Left kidney (tissue), 2 donors: Measurements from ENCODE around the gene GGT5. TPM values are rescaled to one million over a fixed set of nuclear protein-coding genes. Genes with fewer than 3 reads are reported as not detected.
"Not testable (repeated sequence)": the region's sequence is repeated elsewhere in the genome, so short reads cannot be mapped to it uniquely, and the experiment has no call there.

Experiments used
- DNase-seq: peaks from one replicate; pipeline ENCODE4 v3.0.0-alpha.2; 2013
- polyA plus RNA-seq: library from polyadenylated mRNA; unstranded; fragments of 120-200 nt; gene quantifications from one replicate; pipeline ENCODE4 v1.2.1, GENCODE V29; 2013; ENCODE audit not compliant: insufficient read length

The GGT5 gene
- polyA plus RNA-seq, 1 donor: 18.3 TPM

DNA sequence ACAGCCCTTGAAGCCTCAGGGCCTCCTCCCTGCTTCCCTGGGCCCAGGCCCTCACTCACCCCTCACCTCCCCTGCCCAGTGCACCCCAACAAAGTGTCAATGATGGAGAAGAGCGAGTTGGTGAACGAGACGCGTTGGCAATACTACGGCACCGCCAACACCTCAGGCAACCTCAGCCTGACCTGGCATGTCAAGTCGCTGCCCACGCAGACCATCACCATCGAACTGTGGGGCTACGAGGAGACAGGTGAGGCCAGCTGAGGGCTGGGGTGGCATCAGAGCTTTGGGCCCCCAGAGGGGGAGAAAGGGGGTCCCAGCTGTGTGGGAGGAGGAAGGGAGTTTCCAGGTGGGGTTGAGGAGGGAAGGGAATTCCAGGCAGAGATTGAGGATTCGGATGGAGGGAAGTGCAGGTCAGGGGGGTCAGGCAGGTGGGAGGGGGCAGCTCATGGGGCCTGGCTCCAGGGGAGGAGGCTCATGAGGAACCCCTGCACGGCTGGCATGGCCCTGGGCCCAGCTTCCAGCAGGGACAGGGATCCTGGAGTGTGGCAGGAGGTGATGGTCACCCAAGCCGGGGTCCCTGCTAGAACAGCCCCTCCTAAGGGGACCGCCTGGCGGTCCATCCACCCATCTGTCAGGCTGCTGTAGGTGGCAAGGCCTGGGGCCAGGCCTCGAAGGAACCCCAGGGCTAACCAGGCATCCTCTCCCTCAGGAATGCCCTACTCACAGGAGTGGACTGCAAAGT lies 60.7 kb downstream of the GGT5 start:
- DNase-seq: no peak

- DNase-seq: no peak
Measured at GRCh38 chr22:24183321-24184031, 61.4 kb downstream of the GGT5 start.

- DNase-seq: not testable (repeated sequence)
Measured at GRCh38 chr22:24182900-24183246, 62.0 kb downstream of the GGT5 start.

DNA sequence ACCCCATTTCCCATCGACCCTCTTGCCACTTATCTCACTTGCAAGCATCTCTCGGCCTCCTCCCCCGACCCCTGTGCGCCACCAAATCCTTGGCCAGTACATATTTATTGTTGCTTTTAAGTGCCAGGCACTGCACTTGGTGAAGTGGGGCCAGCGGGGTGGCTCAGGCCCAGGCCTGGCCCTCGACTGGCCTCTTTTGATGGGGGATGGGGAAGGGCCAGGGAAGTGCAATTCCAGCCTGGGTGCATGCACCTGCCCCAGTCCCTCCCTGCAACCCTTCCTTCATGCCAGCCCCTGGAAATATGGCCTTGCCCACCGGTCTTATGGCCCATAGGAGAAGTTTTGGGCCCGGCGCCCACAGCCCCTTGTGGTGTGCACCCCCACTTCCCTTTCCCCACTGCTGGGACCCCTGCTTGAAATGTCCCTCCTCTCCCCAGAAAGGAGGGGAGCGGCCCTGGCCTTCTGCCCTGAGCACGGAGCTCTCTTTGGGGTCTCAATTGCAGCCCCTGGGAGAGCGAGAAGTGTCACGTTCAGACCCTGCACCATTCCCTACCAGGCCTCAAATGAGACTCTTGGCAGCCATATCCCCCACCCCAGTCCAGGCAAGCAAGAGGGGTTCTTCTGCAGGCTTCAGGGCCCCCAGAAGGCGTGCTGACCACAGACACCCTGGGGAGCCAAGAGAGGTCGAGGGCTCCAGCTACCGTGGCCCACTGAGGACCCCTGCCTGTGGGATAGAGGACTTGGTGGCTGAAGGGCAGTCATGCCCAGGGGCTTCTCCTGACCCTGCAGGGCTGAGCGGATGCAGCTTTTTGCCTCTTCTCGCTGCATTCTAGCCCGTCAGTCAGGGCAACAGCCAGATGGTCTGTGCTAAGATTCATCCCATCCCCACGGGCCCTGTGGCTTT lies 62.6 kb downstream of the GGT5 start:
- no peak for DNase-seq

DNA sequence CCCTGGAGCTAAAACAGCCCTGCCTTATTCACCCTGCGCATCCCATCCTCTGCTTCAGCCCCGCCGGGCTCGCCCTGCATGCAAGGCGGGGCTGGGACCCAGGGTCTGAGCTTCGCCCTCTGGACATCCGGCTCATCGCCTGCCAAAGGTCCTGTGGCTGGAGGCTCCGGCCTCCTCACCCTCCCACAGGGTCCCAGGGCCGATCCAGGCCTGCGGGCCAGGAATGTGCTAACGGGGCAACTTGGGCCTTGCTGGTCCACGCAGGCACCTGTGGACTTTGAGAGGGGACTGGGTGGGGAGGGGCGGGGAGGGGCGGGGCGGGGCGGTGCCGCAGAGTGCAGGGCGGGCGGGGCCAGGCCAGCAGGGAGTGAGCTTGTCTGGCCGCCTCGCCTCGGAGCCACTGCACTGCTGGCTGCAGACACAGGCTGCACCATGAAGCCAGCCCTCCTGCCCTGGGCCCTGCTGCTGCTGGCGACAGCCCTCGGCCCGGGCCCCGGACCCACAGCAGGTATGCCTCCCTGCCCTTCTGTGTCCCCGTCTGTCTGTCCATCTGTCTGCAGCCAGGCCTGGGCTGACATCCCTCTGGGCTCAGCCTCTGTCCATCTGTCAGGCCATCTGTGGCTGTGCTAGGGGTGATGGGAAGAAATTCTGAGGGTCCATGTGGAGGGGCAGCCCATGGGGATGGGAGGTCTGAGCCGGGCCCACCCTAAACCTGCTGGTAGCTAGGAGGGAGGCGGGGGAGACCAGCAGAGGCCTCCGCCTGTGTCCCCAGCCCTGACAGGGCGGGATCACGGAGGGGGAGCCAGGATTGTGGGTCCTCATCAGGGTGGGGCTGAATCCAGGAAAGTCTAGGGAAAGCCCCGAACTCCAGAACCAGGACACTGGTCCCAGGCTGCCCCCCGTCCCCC lies 63.5 kb downstream of the GGT5 start, which contains the start of gene SUSD2:
SUSD2 (plus strand) TSS at position 400 of the 908 bp plus-strand sequence; CDS start at position 433, 33 bp downstream.
- no peak for DNase-seq

DNA sequence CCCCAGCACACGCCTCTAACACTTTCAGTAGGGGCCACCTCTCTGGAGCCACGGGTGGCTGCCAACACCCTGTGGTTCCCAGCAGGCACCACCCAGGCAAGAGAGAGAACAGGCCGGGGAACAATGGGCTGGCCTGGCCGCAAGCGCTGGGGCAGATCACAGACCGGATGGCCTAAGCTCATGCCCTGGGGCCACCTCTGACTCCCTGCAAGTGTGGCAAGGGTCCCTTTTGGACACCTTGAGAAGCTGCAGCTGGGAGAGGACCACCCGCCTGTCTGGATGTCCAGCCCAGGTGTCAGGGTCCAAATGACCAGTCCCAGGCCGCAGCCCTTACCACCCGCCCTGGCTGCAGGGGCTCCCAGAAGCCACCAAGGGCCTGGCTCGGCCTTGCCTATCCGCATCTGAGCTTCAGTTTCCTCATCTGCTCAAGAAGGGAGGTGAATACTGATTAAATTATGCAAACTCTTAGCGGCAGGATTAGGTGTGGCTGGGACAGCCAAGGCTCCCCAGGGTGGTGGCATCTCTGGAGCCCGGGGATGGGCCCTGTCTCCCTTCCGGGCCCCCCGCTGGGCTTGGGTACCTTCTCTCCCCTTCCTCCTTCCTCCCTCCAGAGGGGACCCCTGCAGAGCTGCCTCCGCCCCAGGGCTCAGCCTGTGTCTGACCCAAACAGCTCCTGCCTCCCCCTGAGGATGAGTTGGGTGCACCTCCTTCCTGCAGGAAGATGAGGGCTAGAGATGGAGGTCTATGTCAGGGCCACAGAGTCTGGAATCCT lies 64.4 kb downstream of the GGT5 start:
- no peak for DNase-seq

GRCh38 chr22:24179478-24180210 lies 65.2 kb downstream of the GGT5 start:
- DNase-seq: no peak

- no peak for DNase-seq
Measured at GRCh38 chr22:24178502-24179440, 66.1 kb downstream of the GGT5 start.

DNA sequence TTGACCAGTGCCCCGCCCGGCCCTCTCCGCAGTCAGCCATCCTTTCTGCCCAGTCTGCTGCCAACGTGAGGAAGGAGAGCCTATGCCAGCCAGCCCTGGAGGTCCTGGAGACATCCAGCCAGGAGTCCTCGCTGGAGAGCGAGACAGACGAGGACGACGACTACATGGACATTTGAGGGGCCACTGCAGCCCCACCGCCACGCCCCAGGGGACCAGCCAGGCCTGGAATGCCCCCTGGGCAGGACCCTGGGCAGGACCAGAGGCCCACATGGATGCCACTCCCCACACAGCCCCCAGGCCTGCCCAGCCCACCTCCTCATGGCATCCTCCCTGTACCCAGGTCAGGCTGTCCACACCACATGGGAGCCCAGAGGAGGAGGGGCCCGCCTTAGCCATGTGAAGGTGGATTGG lies 66.9 kb downstream of the GGT5 start:
- DNase-seq: no peak

DNA sequence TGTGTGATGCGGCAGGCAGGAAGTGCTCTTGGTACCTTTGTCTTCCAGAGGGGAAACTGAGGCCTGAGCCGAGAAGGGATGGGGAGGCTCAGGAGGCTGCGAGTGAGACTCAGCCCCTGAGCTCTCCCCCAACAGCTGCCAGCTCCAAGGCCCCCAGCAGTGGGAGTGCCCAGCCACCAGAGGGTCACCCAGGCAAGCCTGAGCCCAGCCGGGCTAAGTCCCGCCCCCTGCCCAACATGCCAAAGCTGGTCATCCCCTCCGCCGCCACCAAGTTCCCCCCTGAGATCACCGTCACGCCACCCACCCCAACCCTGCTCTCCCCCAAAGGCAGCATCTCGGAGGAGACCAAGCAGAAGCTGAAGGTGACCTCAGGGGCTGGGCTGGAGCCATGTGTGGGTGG lies 67.4 kb downstream of the GGT5 start:
- no peak for DNase-seq

DNA sequence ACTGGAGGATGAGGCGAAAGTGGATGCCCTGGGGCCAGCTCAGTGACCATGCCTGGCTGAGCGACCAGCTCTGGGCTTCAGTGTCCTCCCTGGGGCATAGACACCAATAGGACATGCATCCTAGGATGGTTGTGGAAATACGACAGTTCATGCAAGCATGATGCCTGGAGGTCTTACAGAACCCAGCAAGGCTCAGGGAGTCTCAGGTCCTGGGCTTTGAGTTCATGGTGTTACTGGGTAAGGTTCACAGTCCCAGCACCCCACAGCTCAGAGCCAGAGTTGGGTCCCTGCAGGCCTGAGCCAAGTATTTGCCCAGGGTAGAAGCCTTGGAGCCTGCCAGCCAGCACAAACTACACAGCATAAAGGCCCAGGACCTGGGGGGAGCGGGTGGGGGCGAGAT lies 67.8 kb downstream of the GGT5 start:
- no peak for DNase-seq

DNA sequence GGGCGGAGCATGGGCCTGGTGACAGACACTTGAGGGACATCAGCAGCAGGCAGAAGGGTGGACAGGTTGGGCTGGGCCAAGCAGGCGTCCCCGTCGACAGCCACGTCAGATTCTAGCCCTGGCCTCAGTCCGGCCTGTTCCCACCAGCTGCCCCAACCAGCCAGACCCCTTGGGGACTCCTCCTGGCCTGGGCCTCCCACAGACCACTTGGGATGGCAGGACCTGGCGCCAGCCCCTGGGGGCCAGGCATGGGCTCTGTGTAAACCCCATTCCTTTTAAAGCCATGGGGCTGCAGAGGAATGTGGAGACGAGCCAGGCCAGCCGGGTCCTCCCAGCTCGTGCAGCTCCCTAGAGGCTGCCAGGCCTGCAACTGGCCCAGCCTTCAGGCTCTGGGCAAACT lies 68.3 kb downstream of the GGT5 start:
- no peak for DNase-seq

GRCh38 chr22:24176040-24176439 lies 68.8 kb downstream of the GGT5 start:
- no peak for DNase-seq

GRCh38 chr22:24175160-24175808 lies 69.6 kb downstream of the GGT5 start:
- no peak for DNase-seq

GRCh38 chr22:24171822-24172221 lies 73.1 kb downstream of the GGT5 start:
- no peak for DNase-seq

- DNase-seq: no peak
Measured at GRCh38 chr22:24170632-24171031, 74.2 kb downstream of the GGT5 start.

GRCh38 chr22:24170188-24170587 lies 74.7 kb downstream of the GGT5 start:
- DNase-seq: no peak
